HUES48 (cell line): ENCODE results near the gene SELENOS.

Experiments
- H3K27ac ChIP-seq: one replicate; pipeline ENCODE4 v1.7.0; 2013; ENCODE audit warnings: low read depth, low read length, inconsistent platforms
- H3K27me3 ChIP-seq: 2 replicates; pipeline ENCODE4 v1.6.1; 2013; ENCODE audit warnings: mild to moderate bottlenecking, low read length; ENCODE audit not compliant: control insufficient read depth, insufficient read depth
- H3K36me3 ChIP-seq: 2 replicates; pipeline ENCODE4 v1.6.1; 2013; ENCODE audit warnings: low read length; ENCODE audit not compliant: control insufficient read depth, insufficient read depth
- H3K4me1 ChIP-seq: 2 replicates; pipeline ENCODE4 v1.6.1; 2013; ENCODE audit warnings: mild to moderate bottlenecking, low read length; ENCODE audit not compliant: control insufficient read depth, insufficient read depth
- H3K4me3 ChIP-seq: 2 replicates; pipeline ENCODE4 v1.5.1; 2013; ENCODE audit warnings: mild to moderate bottlenecking, low read depth, low read length
- H3K9ac ChIP-seq: 2 replicates; pipeline ENCODE4 v1.6.1; 2013; ENCODE audit warnings: mild to moderate bottlenecking, low read depth, low read length, moderate library complexity
- H3K9me3 ChIP-seq: 2 replicates; pipeline ENCODE4 v1.6.1; 2013; ENCODE audit warnings: low read length; ENCODE audit not compliant: control insufficient read depth, insufficient read depth

Gene SELENOS

GRCh38 chr15:101269479-101270223 is 7.6 kb downstream of the SELENOS start:
- Histone ChIP-seq H3K36me3 (peaks cover 53% of the 10 kb centered on the region), H3K27ac (no peak overlapping the region), H3K4me3 (no peak overlapping the region), H3K4me1 (0 out of 2 replicates have a peak, but pooled peaks cover 4% of the 10 kb centered on the region), H3K27me3 (no peaks in the 10 kb centered on the region), H3K9me3 (no peaks in the 10 kb centered on the region), H3K9ac (no peak overlapping the region)

GRCh38 chr15:101267320-101268104 is 9.8 kb downstream of the SELENOS start:
- H3K27me3 ChIP-seq: no peaks in the 10 kb centered on the region
- no peaks in the 10 kb centered on the region for H3K9me3 ChIP-seq
- no peak overlapping the region for H3K9ac ChIP-seq
- H3K4me1 ChIP-seq: 0 out of 2 replicates have a peak, but pooled peaks cover 4% of the 10 kb centered on the region
- H3K36me3 ChIP-seq: peaks cover 31% of the 10 kb centered on the region
- H3K27ac ChIP-seq: no peak overlapping the region
- H3K4me3 ChIP-seq: no peak overlapping the region

DNA sequence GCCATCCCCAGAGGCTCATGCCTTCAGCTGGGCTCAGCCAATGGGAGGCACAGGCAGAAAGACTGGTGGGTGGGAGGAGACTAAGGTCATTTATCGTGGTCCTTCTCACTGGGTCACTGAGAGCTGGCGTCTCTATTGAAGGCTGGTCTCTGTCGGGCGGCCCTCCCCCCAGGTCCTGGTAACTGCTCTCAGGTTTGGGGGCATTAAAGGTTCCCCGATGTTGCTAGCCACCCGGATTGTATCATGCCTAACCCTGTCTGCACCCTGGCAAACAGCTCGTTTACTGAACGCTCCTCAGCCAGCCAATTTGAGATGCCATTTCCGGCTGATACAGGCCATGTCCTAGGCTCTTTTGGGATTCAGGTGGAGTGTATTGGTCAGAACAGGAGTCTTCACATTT is 10.5 kb downstream of the SELENOS start:
- Histone ChIP-seq H3K9ac (no peak overlapping the region), H3K36me3 (peaks cover 24% of the 10 kb centered on the region), H3K4me1 (0 out of 2 replicates have a peak, but pooled peaks cover 4% of the 10 kb centered on the region), H3K27me3 (no peaks in the 10 kb centered on the region), H3K4me3 (no peak overlapping the region), H3K9me3 (no peaks in the 10 kb centered on the region), H3K27ac (no peak overlapping the region)

DNA sequence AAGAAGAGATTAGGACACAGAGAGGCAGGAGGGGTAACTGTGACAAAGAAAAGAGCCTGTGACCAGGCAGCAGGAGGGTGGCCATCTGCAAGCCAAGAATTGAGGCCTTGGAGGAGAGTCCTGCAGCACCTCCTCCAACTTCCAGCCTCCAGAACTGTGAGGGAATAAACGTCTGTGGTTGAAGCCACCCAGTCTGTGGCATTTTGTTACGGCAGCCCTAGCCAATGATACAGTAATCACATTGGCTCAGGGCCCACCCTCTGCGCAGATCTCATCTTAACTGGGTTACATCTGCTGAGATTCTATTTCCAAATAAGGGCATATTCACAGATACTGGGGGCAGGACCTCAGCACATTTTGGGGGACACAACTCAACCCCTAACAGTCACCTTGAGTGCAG is 11.3 kb downstream of the SELENOS start:
- H3K27ac ChIP-seq: no peak overlapping the region

GRCh38 chr15:101264911-101265641 is 12.2 kb downstream of the SELENOS start:
- peaks cover 7% of the 10 kb centered on the region; the same call in 1 of the 2 replicates for H3K36me3 ChIP-seq
- no peak overlapping the region for H3K27ac ChIP-seq
- no peak overlapping the region for H3K4me3 ChIP-seq
- H3K27me3 ChIP-seq: no peaks in the 10 kb centered on the region
- H3K9me3 ChIP-seq: no peaks in the 10 kb centered on the region
- H3K9ac ChIP-seq: no peak overlapping the region
- 0 out of 2 replicates have a peak, but pooled peaks cover 4% of the 10 kb centered on the region for H3K4me1 ChIP-seq

More for the DNA sequence above, 11.3 kb downstream of the SELENOS start:
- Histone ChIP-seq H3K36me3 (peaks cover 17% of the 10 kb centered on the region), H3K9ac (no peak overlapping the region), H3K4me3 (no peak overlapping the region), H3K27me3 (no peaks in the 10 kb centered on the region), H3K4me1 (0 out of 2 replicates have a peak, but pooled peaks cover 4% of the 10 kb centered on the region), H3K9me3 (no peaks in the 10 kb centered on the region)

- H3K9me3 ChIP-seq: no peaks in the 10 kb centered on the region
- no peaks in the 10 kb centered on the region for H3K27me3 ChIP-seq
- no peak overlapping the region for H3K4me3 ChIP-seq
- no peak overlapping the region for H3K27ac ChIP-seq
- H3K36me3 ChIP-seq: no peaks in the 10 kb centered on the region
- H3K9ac ChIP-seq: no peak overlapping the region
- H3K4me1 ChIP-seq: 0 out of 2 replicates have a peak, but pooled peaks cover 4% of the 10 kb centered on the region
These were observed 13.3 kb downstream of the SELENOS start for GRCh38 chr15:101264011-101264410.

DNA sequence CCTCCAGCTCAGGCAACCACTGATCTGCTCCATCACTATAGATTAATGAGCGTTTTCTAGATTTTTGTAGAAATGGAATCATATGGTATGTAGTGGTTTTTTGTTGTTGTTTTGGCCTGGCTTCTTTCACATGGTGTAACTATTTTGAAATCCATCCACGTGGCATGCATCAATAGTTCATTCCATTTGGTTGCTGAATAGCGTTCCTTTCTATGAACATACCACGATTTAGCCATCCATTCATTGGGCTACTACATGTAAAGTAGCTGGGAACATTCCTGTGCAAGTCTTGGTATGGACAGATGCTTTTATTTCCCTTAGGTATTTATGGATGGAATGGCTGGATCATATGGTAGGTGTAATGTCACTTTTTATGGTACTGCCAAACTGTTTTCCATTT is 14.7 kb downstream of the SELENOS start:
- Histone ChIP-seq H3K36me3 (no peaks in the 10 kb centered on the region), H3K27ac (no peak overlapping the region), H3K27me3 (no peaks in the 10 kb centered on the region), H3K9me3 (no peaks in the 10 kb centered on the region), H3K4me1 (peaks cover 12% of the 10 kb centered on the region), H3K9ac (no peak overlapping the region), H3K4me3 (no peak overlapping the region)

DNA sequence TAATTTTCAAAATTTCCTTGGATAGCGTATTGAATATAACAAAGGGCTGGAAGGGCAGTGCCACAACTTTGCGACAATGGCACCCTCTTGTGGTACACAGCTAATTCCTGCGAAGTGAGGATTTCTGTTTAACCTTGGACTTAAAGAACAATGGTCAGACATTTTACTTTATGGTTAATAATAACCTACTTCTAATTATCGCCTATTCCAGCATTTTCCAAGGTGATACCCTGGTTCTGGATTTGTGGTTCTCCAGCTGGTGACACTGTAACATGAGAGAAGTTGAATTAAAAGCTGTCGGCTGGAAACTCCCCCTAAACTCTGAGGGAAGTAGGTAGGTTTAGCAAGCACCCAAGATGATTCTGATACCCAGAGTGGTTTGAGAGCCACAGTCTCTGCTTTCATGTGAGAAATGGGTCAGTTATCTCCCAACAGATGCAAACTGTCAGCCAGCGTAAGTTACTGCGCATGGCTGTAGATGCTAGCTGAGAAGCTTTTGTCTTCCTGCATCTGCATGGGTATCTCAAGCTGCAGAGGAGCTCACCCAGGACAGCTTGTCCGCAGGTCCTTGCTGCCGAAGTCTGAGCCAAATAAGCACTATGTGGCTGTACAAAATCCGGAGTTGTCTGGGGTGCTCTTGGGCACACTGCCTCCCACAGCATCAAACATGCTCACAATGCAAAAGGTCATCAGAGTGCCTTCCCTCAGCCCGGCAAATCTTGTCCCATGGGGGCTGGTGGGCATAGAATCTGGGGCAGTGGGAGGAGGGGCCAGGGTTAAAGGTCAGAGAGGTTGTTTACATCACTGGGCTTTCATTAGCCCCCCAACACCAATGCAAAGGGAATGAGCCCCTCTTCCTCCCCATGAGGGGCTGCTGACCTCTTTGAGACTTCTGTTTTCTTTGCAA is 18.8 kb downstream of the SELENOS start:
- peaks cover 15% of the 10 kb centered on the region for H3K4me1 ChIP-seq
- H3K27me3 ChIP-seq: no peaks in the 10 kb centered on the region
- peak overlapping the region; percentile 25; the same call in 1 of the 2 replicates for H3K9ac ChIP-seq
- no peak overlapping the region for H3K4me3 ChIP-seq
- no peak overlapping the region for H3K27ac ChIP-seq
- H3K9me3 ChIP-seq: no peaks in the 10 kb centered on the region
- H3K36me3 ChIP-seq: no peaks in the 10 kb centered on the region

- Histone ChIP-seq H3K27me3 (peaks cover 8% of the 10 kb centered on the region; the same call in 1 of the 2 replicates), H3K36me3 (no peaks in the 10 kb centered on the region), H3K9ac (no peak overlapping the region), H3K4me3 (no peak overlapping the region), H3K27ac (no peak overlapping the region), H3K9me3 (no peaks in the 10 kb centered on the region), H3K4me1 (peaks cover 23% of the 10 kb centered on the region)
These were observed 20.5 kb downstream of the SELENOS start for GRCh38 chr15:101256757-101257156.
